Thymus (tissue), 14 donors: ENCODE measurements around the gene UBC. TPM values are rescaled to one million over a fixed set of nuclear protein-coding genes. Genes with fewer than 3 reads are reported as not detected.

ENCODE experiments used
- DNase-seq, 9 donors: peaks; one replicate each; pipeline ENCODE4 v3.0.0-alpha.2; 2013; ENCODE audit warnings: low spot score in 9 of 9, low read depth in 6 of 9, missing footprints in 1 of 9
- H3K27ac ChIP-seq, 2 donors: one replicate each; pipeline ENCODE4 v1.5.1; 2013; ENCODE audit warnings: control low read depth in 1 of 2, low read depth in 1 of 2, low read length in 1 of 2, mild to moderate bottlenecking in 1 of 2, moderate library complexity in 1 of 2
- H3K27me3 ChIP-seq, 2 donors: one replicate each; pipeline ENCODE4 v1.5.1; 2013; ENCODE audit warnings: low read length in 1 of 2; ENCODE audit not compliant: control insufficient read depth in 2 of 2, insufficient read depth in 1 of 2
- H3K36me3 ChIP-seq, 2 donors: one replicate each; pipeline ENCODE4 v1.5.1; 2013; ENCODE audit warnings: low read length in 1 of 2, mild to moderate bottlenecking in 1 of 2, moderate library complexity in 1 of 2; ENCODE audit not compliant: control insufficient read depth in 2 of 2, insufficient read depth in 2 of 2
- H3K4me1 ChIP-seq, 2 donors: one replicate each; pipeline ENCODE4 v1.5.1; 2013; ENCODE audit warnings: low read length in 2 of 2; ENCODE audit not compliant: control insufficient read depth in 2 of 2, insufficient read depth in 2 of 2
- H3K4me3 ChIP-seq, 2 donors: one replicate each; pipeline ENCODE4 v1.5.1; 2013; ENCODE audit warnings: low read length in 2 of 2, control low read depth in 1 of 2, mild to moderate bottlenecking in 1 of 2
- H3K9me3 ChIP-seq, 2 donors: one replicate each; pipeline ENCODE4 v1.5.1; 2013; ENCODE audit warnings: low read length in 1 of 2, mild to moderate bottlenecking in 1 of 2; ENCODE audit not compliant: control insufficient read depth in 2 of 2, insufficient read depth in 1 of 2
- WGBS: extraction: QIAGEN DNeasy Blood & Tissue Kit; methylation state at CpG from one replicate; pipeline ENCODE4 v1.1.7; 2013; 5-methylcytosine and 5-hydroxymethylcytosine counted together
- long read RNA-seq, 10 donors: transcript quantifications; one replicate each; lab custom pipeline, GENCODE V29; 2026
- polyA plus RNA-seq: library from polyadenylated mRNA; stranded (reverse); fragments of 200-250 nt; gene quantifications from one replicate; pipeline ENCODE4 v1.2.3, GENCODE V29; 2013
- total RNA-seq: library from RNA; stranded (reverse); fragments of 120-200 nt; gene quantifications from one replicate; pipeline ENCODE4 v1.2.4, GENCODE V29; 2013
- donor health status: healthy.

Gene UBC
- total RNA-seq (824 TPM), polyA plus RNA-seq (1,037 TPM)
- long read RNA-seq, donor 1, transcript UBC-205 (1 exons, 3,745 nt): major isoform, 38 of 66 reads
- long read RNA-seq, donor 1, transcript UBC-201 (2 exons, 2,688 nt): minor isoform, 28 of 66 reads
- long read RNA-seq, donor 1, partial matches to known transcripts: 0 of 66 reads
- long read RNA-seq, donor 1, other reads (novel, unspliced or antisense): 0 of 66 reads
- long read RNA-seq, donor 2: 0 reads
- long read RNA-seq, donor 3, transcript UBC-201 (2 exons, 2,688 nt): minor isoform, 306 of 788 reads
- long read RNA-seq, donor 3, transcript UBC-205 (1 exons, 3,745 nt): major isoform, 481 of 788 reads
- long read RNA-seq, donor 3, partial matches to known transcripts: 0 of 788 reads
- long read RNA-seq, donor 3, other reads (novel, unspliced or antisense): 0 of 788 reads
- long read RNA-seq, donor 4, transcript UBC-201 (2 exons, 2,688 nt): minor isoform, 151 of 370 reads
- long read RNA-seq, donor 4, transcript UBC-205 (1 exons, 3,745 nt): major isoform, 218 of 370 reads
- long read RNA-seq, donor 4, partial matches to known transcripts: 0 of 370 reads
- long read RNA-seq, donor 4, other reads (novel, unspliced or antisense): 0 of 370 reads
- long read RNA-seq, donor 5, transcript UBC-201 (2 exons, 2,688 nt): minor isoform, 459 of 1,047 reads
- long read RNA-seq, donor 5, transcript UBC-205 (1 exons, 3,745 nt): major isoform, 574 of 1,047 reads
- long read RNA-seq, donor 5, partial matches to known transcripts: 0 of 1,047 reads
- long read RNA-seq, donor 5, other reads (novel, unspliced or antisense): 12 of 1,047 reads
- long read RNA-seq, donor 6, transcript UBC-205 (1 exons, 3,745 nt): major isoform, 440 of 639 reads
- long read RNA-seq, donor 6, transcript UBC-201 (2 exons, 2,688 nt): minor isoform, 197 of 639 reads
- long read RNA-seq, donor 6, partial matches to known transcripts: 0 of 639 reads
- long read RNA-seq, donor 6, other reads (novel, unspliced or antisense): 0 of 639 reads
- long read RNA-seq, donor 7, transcript UBC-205 (1 exons, 3,745 nt): minor isoform, 377 of 805 reads
- long read RNA-seq, donor 7, transcript UBC-201 (2 exons, 2,688 nt): major isoform, 410 of 805 reads
- long read RNA-seq, donor 7, transcript UBC-207 (2 exons, 622 nt): minor isoform, 7 of 805 reads
- long read RNA-seq, donor 7, partial matches to known transcripts: 0 of 805 reads
- long read RNA-seq, donor 7, other reads (novel, unspliced or antisense): 7 of 805 reads
- long read RNA-seq, donor 8, transcript UBC-205 (1 exons, 3,745 nt): major isoform, 158 of 284 reads
- long read RNA-seq, donor 8, transcript UBC-201 (2 exons, 2,688 nt): minor isoform, 89 of 284 reads
- long read RNA-seq, donor 8, partial matches to known transcripts: 0 of 284 reads
- long read RNA-seq, donor 8, other reads (novel, unspliced or antisense): 36 of 284 reads
- long read RNA-seq, donor 9, transcript UBC-205 (1 exons, 3,745 nt): major isoform, 235 of 431 reads
- long read RNA-seq, donor 9, transcript UBC-201 (2 exons, 2,688 nt): minor isoform, 196 of 431 reads
- long read RNA-seq, donor 9, partial matches to known transcripts: 0 of 431 reads
- long read RNA-seq, donor 9, other reads (novel, unspliced or antisense): 0 of 431 reads
- long read RNA-seq, donor 10, transcript UBC-205 (1 exons, 3,745 nt): major isoform, 446 of 761 reads
- long read RNA-seq, donor 10, transcript UBC-201 (2 exons, 2,688 nt): minor isoform, 309 of 761 reads
- long read RNA-seq, donor 10, partial matches to known transcripts: 0 of 761 reads
- long read RNA-seq, donor 10, other reads (novel, unspliced or antisense): 0 of 761 reads

DNA sequence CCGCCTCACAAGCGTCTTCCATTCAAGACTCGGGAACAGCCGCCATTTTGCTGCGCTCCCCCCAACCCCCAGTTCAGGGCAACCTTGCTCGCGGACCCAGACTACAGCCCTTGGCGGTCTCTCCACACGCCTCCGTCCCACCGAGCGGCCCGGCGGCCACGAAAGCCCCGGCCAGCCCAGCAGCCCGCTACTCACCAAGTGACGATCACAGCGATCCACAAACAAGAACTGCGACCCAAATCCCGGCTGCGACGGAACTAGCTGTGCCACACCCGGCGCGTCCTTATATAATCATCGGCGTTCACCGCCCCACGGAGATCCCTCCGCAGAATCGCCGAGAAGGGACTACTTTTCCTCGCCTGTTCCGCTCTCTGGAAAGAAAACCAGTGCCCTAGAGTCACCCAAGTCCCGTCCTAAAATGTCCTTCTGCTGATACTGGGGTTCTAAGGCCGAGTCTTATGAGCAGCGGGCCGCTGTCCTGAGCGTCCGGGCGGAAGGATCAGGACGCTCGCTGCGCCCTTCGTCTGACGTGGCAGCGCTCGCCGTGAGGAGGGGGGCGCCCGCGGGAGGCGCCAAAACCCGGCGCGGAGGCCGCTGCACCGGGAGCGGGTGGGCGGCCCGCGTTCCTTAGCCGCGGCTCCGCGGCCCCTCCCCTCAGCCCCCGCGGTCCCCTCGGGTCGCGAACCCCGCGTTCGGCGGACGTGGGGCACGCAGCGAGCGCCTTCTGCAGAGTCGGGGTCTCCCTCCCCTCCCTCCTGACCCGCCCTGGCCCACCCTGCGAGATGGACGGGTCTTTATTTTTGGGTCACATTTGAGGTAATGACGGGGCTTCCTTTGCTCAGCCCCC lies at the start of gene UBC:
TSS of gene UBC (minus strand) at position 259 of the 847 bp plus-strand sequence. CDS start 879 bp downstream, outside the sequence.
- Histone ChIP-seq H3K27me3 (no peaks in the 10 kb centered on the region), H3K4me1 (peaks cover 29 to 53% of the 10 kb centered on the region in 2 donors), H3K4me3 (peak within 1 kb of the TSS; percentile 80 to 84), H3K9me3 (no peaks in the 10 kb centered on the region), H3K27ac (peak within 1 kb of the TSS; percentile 97 to 99), H3K36me3 (peaks cover 31 to 32% of the 10 kb centered on the region in 2 donors)
- under 1% methylated on average over 85 of the region's 85 CpGs for WGBS
- DNase-seq: peak; percentile 91 to 97 (median 95)

DNA sequence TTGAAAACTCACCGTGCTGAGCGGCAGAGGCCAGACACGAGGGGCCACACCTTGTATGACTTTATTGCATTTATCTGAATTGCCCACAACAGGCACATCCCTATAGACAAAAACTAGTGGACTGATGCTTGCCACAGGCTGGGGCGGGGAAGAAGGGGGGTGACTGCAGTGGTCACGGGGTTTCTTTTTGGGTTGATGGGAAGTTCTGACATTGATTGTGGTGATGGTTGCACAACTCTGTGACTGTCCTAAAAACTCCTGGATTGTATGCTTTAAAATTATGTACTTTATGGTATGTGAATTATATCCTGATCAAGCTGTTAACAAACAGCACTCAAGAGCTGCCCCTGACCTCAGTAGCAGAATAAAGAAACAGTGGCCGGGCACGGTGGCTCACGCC lies 48.8 kb upstream of the UBC start:
- Histone ChIP-seq H3K27ac (no peak overlapping the region), H3K27me3 (no peaks in the 10 kb centered on the region), H3K4me1 (no peaks in the 10 kb centered on the region), H3K9me3 (no peaks in the 10 kb centered on the region), H3K36me3 (peaks cover 42 to 54% of the 10 kb centered on the region in 2 donors), H3K4me3 (no peak overlapping the region)
- WGBS: 98% methylated on average over 8 of the region's 8 CpGs
- no peak for DNase-seq

DNA sequence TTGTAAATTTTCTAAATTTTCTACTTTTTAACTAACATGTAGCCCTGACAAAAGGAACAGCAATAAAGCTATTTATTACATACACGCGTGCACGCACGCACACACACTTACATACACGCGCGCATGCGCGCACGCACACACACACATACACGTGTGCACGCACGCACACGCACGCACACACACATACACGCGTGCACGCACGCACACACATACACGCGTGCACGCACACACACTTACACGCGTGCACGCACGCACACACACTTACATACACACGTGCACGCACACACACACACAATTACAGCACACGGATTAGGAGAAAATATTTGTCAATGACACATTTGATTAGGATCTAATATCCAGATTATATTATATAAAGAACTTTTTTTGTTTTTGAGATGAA lies 46.6 kb upstream of the UBC start:
- DNase-seq: no peak
- Histone ChIP-seq H3K4me3 (no peak overlapping the region), H3K36me3 (peaks cover 51 to 52% of the 10 kb centered on the region in 2 donors), H3K27me3 (no peaks in the 10 kb centered on the region), H3K4me1 (no peaks in the 10 kb centered on the region), H3K27ac (no peak overlapping the region), H3K9me3 (no peaks in the 10 kb centered on the region)
- 89% methylated on average over 29 of the region's 29 CpGs for WGBS

DNA sequence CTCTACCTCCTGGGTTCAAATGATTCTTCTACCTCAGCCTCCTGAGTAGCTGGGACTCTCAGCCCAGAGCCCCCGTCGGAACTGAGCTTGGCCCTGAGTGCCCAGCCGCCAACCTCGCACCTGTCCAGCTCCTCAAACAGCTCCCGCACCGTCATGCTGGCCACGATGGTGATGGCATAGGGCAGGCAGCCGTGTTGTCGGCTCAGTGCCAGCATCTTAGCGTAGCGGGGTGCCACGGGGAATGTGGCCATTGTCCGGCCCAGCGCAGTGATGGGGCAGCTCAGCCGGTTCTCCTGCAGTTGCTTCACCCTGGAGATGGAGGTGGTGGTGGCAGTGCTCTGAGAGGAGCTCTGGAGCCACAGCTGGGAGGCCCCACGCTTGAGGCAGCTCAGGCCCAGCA lies 42.1 kb upstream of the UBC start:
- Histone ChIP-seq H3K36me3 (peaks cover 42 to 48% of the 10 kb centered on the region in 2 donors), H3K4me3 (no peak overlapping the region), H3K4me1 (no peaks in the 10 kb centered on the region), H3K27ac (no peak overlapping the region), H3K27me3 (no peaks in the 10 kb centered on the region), H3K9me3 (no peaks in the 10 kb centered on the region)
- no peak for DNase-seq
- WGBS: 95% methylated on average over 16 of the region's 16 CpGs

DNA sequence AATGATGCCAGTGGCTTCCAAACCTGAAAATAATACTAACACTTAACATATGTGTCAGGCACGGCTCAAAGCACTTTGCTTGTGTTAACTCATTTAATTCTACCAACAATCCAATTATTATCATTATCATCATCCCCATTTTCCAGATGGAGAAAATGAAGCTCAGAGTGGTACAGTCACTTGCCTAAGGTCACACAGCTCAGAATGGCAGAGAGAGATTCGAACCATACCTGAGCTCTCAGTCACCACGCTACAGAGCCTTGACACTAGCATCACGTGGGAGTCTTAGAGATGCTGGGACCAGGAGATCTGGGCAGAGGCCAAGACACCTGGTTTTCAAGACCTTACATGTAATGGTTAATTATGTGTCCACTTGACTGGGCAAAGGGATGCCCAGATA lies 40.3 kb upstream of the UBC start:
- no peaks in the 10 kb centered on the region for H3K27me3 ChIP-seq
- no peaks in the 10 kb centered on the region for H3K4me1 ChIP-seq
- H3K27ac ChIP-seq: no peak overlapping the region
- 96% methylated on average over 4 of the region's 4 CpGs for WGBS
- peaks cover 48 to 50% of the 10 kb centered on the region in 2 donors for H3K36me3 ChIP-seq
- H3K4me3 ChIP-seq: no peak overlapping the region
- no peaks in the 10 kb centered on the region for H3K9me3 ChIP-seq
- DNase-seq: no peak

DNA sequence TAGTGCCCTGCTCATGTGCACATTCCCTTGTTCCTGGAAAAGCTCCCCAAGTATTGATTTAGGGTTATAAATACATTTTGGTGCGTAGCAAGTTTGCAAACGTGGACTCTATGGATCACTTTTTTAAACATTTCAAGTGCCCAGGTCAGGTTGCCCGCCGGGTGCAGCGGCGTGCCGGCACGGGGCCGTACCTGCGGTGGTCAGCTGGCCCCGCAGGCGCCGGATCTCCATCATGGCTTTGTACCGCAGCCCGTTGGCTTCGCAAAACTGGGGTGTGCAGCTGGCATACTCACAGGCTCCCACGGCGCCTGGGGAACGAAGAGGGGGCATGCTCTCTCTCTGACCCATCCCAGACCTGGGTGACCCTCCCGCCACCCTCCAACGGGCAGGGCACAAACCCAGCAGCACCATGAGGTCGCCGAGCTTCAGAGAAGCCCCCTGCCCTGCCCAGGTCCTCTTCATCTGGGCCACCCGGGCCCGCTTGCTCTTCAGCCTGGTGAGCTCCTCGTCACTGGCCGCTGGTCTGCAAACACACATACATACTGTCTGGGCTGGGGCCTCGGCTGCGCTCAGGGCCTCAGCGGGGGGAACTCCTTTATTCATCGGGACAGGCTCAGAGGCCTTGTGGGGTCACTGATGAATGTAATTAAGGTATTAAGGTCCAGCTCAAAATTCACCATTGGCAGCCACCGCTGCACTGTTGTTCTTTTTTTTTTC lies 39.4 kb upstream of the UBC start:
- Histone ChIP-seq H3K4me3 (no peak overlapping the region), H3K36me3 (peaks cover 53% of the 10 kb centered on the region in 2 donors), H3K27me3 (no peaks in the 10 kb centered on the region), H3K4me1 (no peaks in the 10 kb centered on the region), H3K27ac (no peak overlapping the region), H3K9me3 (no peaks in the 10 kb centered on the region)
- no peak for DNase-seq
- 94% methylated on average over 32 of the region's 32 CpGs for WGBS

DNA sequence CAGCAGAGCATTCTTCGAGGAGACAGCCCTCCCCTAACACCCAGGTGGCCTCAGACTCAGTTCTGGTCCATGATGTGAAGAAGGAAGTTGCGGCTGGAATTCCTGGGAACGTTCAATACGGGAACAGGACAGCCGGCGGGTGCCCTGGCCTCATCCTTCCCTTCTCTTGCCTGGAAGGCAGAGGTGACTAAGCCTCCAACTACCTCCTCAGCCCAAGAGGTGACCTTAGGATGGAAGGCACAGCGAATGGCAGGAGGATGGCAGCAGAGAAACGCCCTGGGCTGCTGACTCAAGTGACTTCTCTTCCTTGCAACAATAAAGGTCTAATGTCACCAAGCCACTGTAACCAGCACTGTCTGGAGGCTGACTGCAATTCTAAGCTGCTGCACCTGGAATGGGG lies 38.4 kb upstream of the UBC start:
- Histone ChIP-seq H3K4me3 (no peak overlapping the region), H3K27ac (no peak overlapping the region), H3K4me1 (no peaks in the 10 kb centered on the region), H3K27me3 (no peaks in the 10 kb centered on the region), H3K36me3 (peaks cover 47 to 50% of the 10 kb centered on the region in 2 donors), H3K9me3 (no peaks in the 10 kb centered on the region)
- 82% methylated on average over 8 of the region's 8 CpGs for WGBS
- no peak for DNase-seq
